Activated naive CD4-positive, alpha-beta T cell treated with anti-CD3 and anti-CD28 coated beads, Interleukin-2, amount 50 U/mL, for 72 hours (primary cell): ENCODE measurements around the gene SPC25. TPM values are rescaled to one million over a fixed set of nuclear protein-coding genes. Genes with fewer than 3 reads are reported as not detected.

ENCODE experiments used
- total RNA-seq, 2 donors: library from RNA; stranded (reverse); gene quantifications; one replicate each; pipeline ENCODE4 v1.2.3, GENCODE V29; 2022

The SPC25 gene
- total RNA-seq, 2 donors from 2014 or later: 28.5 to 50.5 TPM

Other genes with a start within 250 kb of the SPC25 start
- gene NOSTRIN, start 87.8 kb downstream of the SPC25 start, total RNA-seq: not detected
- gene G6PC2, start 10.9 kb upstream of the SPC25 start, total RNA-seq: not detected
- gene ABCB11, start 140.9 kb upstream of the SPC25 start, total RNA-seq: not detected
- gene DHRS9, start 179.1 kb upstream of the SPC25 start, total RNA-seq: 10 to 100 TPM in 1 of 2 donors, 1 to 10 TPM in 1; 5.9 to 11.5 TPM